GM12878 (cell line): ENCODE measurements around the gene CYP4F8.

Experiments used
- ATF7 ChIP-seq: fragments of 450-650 bp; IDR thresholded peaks from 2 replicates; pipeline ENCODE4 v1.6.1; 2016; ENCODE audit warnings: low read depth, mild to moderate bottlenecking
- CHD1 ChIP-seq: IDR thresholded peaks from 2 replicates; pipeline ENCODE4 v1.6.1; 2012; ENCODE audit warnings: low read depth, low read length, improper control_type of control experiment
- EGR1 ChIP-seq, 2 experiments: IDR thresholded peaks; 1 replicate in 1 of 2; 2 replicates in 1 of 2; pipeline ENCODE4 v1.6.1; 2011 to 2012; ENCODE audit warnings: low read depth in 2 of 2, low read length in 2 of 2, borderline replicate concordance in 1 of 2, mild to moderate bottlenecking in 1 of 2, moderate library complexity in 1 of 2
- ESRRA ChIP-seq: IDR thresholded peaks from 2 replicates; pipeline ENCODE4 v1.6.1; 2012; ENCODE audit warnings: mild to moderate bottlenecking, low read length, improper control_type of control experiment
- EZH2 ChIP-seq: IDR thresholded peaks from 2 replicates; pipeline ENCODE4 v1.6.1; 2012; ENCODE audit warnings: low read depth, mild to moderate bottlenecking, control low read depth, inconsistent platforms, low read length, borderline replicate concordance; ENCODE audit not compliant: control insufficient read depth
- GABPA ChIP-seq: IDR thresholded peaks from 2 replicates; pipeline ENCODE4 v1.6.1; 2014; ENCODE audit warnings: antibody characterized with exemption, low read depth, mild to moderate bottlenecking, inconsistent platforms
- HCFC1 ChIP-seq: fragments of 150-350 bp; IDR thresholded peaks from 2 replicates; pipeline ENCODE4 v1.6.1; 2014; ENCODE audit warnings: low read length
- MTA2 ChIP-seq: fragments of 450-650 bp; IDR thresholded peaks from 2 replicates; pipeline ENCODE4 v1.6.1; 2016; ENCODE audit warnings: low read depth, mild to moderate bottlenecking, moderate library complexity
- MYB ChIP-seq: fragments of 150-350 bp; IDR thresholded peaks from 2 replicates; pipeline ENCODE4 v1.6.1; 2014; ENCODE audit warnings: mild to moderate bottlenecking, low read depth, low read length, borderline replicate concordance
- POLR2A ChIP-seq: IDR thresholded peaks from 2 replicates; pipeline ENCODE4 v1.6.1; 2011; ENCODE audit warnings: low read depth, mild to moderate bottlenecking, low read length
- SUZ12 ChIP-seq: fragments of 200-600 bp; sonication (generic); IDR thresholded peaks from one replicate; pipeline ENCODE4 v1.6.1; 2018; ENCODE audit warnings: antibody characterized with exemption, mild to moderate bottlenecking; ENCODE audit not compliant: unreplicated experiment
- TARDBP ChIP-seq: IDR thresholded peaks from 2 replicates; pipeline ENCODE4 v1.6.1; 2016; ENCODE audit warnings: borderline replicate concordance
- TF ChIP-seq, protein P1 (sequence below): IDR thresholded peaks from 2 replicates; pipeline ENCODE4 v1.6.1; 2012; ENCODE audit warnings: low read depth, low read length, improper control_type of control experiment

DNA sequence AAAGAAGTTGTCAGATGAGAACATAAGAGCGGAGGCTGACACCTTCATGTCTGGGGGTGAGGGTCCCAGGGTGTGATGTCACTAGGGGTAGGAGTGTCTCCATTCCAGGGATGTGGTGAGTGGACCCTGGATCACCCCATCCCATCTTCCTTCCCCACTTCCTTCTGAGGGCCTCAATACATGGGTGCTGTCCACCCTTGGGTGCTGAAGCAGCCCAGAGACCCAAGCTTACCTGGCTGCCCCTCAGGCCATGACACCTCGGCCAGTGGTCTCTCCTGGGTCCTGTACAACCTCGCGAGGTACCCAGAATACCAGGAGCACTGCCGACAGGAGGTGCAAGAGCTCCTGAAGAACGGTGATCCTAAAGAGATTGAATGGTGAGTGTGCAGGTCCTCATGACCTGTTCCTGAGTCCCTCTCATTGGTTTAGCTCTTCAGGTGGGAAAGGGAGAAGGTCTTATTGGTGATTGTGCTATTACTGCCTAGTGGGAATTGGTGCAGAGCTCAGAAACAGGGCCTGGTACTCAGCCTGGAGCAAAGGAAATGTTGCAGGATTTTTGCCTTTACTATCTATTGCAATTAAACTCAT, 37.7 kb upstream of the CYP4F8 start:
- TF ChIP-seq SUZ12 (no peak), TARDBP (no peak), ATF7 (no peak), CHD1 (no peak), MTA2 (no peak), HCFC1 (no peak), EGR1 (IDR thresholded peaks at IDR 0.05; ENCODE audit: borderline replicate concordance in 1 of 2, low read depth in 2 of 2, low read length in 2 of 2) (no peak), ESRRA (no peak), EZH2 (no peak), MYB (no peak), POLR2A (no peak), GABPA (no peak)
- TF ChIP-seq, protein P1, sequence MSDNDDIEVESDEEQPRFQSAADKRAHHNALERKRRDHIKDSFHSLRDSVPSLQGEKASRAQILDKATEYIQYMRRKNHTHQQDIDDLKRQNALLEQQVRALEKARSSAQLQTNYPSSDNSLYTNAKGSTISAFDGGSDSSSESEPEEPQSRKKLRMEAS: no peak
